ENCODE data around the gene KRT40.
"Not testable (repeated sequence)": the region's sequence is repeated elsewhere in the genome, so short reads cannot be mapped to it uniquely, and the experiment has no call there.

Gene KRT40

DNA sequence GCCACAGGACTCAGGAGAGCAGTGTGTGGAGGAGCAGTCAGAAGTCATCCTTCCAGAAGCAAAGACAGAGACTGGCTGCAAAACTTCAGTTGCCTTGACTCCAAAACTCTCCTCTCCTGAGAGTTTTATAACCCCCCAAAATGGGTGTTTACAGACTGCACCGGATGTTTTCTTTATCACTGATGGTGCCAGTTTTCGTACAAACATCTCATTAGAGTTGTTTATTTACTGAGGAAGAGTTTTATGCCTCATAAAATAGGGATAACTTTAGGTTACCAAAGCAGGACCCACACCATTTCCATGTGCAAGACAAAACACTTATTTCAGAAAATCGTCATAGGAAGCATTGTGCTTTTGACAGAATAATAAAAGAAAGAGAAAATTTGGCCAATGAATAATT, at the start of gene KRT40:
TSS of gene KRT40 (minus strand) at position 101 of the 400 bp plus-strand sequence. CDS start at position 48, 53 bp downstream.
- DNase-seq, result no peak

DNA sequence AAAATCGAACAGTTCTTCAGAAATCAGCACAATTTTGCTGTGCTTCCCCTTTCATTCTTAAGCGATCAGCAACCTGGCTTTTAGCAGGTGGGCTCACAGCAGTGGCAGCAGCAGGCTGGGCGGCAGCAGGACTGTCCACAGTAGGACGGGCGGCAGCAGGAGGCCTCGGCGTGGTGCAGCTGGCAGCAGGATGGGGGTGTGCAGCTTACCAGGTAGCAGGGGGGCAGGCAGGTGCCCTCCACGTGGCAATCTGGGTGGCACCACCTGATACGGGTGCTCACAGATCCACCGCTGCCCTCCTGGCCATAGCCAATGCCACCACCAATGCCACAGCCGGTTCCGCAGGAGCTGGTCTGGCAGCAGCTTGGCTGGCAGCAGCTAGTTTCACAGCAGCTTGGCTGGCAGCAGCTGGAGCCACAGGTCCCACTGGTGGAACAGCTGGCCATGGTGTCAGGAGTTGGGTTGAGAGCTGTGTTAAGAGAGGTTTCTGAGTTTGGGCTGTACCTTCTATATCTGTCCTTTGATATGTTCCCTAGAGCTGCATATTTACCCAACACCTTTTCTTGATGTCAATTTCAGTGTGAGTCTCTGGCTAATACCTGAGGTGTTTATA, 45.6 kb upstream of the KRT40 start, which contains the start of gene KRTAP1-4:
TSS of gene KRTAP1-4 (minus strand) at position 563 of the 613 bp plus-strand sequence. CDS start at position 446, 117 bp downstream.
- no peak for DNase-seq

DNA sequence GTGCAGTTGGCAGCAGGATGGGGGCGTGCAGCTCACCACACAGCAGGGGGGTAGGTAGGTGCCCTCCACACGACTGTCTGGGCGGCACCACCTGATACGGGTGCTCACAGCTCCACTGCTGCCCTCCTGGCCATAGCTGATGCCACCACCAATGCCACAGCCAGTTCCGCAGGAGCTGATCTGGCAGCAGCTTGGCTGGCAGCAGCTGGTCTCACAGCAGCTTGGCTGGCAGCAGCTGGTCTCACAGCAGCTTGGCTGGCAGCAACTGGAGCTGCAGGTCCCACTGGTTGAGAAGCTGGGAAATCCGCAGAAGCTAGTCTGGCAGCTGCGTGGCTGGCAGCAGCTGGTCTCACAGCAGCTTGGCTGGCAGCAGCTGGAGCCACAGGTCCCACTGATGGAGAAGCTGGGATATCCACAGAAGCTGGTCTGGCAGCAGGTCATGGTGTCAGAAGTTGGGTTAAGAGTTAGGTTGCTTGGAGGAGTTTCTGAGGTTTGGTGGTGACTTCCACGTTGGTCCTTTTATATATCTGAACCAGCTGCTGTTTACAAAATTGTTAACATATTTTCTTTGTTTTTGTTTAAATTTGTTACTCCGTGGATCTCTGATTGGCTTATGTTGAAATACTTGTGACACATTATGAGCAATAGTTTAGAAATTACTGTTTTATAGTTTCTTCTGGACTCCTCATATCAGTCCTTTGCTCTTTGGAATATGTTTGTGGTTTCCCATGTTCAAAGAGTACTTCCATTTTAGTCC, 42.8 kb upstream of the KRT40 start, which contains the start of gene KRTAP1-5:
TSS of gene KRTAP1-5 (minus strand) at position 494 of the 757 bp plus-strand sequence. CDS start at position 441, 53 bp downstream.
- DNase-seq, result no peak

DNA sequence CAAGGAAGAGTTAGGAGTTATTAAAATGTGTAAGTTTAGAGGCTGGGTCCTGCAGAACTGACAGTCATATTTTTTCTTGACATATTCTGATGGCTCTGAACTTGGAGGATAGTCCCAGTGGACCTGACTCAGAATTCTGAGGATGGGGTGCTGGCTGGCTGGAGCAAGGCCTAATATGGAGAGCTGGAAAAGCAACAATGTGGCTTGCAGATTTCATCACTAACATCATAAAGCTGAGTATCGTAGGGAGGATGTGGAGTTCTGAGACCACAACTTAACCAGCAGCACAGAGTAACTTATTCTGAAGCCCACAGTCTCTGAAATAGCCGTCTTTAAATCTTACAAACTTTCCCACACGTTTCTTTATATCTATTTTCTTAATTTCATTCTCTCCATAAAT, 40.6 kb upstream of the KRT40 start:
- DNase-seq, result no peak

DNA sequence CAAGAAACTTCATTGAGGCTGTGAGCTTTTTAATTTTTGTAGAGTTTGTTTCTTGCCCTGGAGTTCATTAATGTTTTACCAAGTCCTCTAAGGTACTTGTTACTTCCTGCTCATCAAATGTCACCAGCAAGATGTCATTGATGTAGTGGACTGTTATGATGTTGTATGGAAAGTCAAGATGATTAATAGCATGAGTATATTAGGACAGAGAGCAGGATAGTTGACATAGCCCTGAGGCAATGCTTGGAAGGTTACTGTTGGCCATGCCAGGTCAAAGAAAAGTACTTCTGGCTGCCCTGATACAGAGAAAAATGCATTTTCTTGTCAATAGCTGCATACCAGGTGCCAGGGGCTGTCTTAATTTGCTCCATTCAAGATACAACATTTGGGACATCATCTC, 36.2 kb upstream of the KRT40 start:
- no peak for DNase-seq

DNA sequence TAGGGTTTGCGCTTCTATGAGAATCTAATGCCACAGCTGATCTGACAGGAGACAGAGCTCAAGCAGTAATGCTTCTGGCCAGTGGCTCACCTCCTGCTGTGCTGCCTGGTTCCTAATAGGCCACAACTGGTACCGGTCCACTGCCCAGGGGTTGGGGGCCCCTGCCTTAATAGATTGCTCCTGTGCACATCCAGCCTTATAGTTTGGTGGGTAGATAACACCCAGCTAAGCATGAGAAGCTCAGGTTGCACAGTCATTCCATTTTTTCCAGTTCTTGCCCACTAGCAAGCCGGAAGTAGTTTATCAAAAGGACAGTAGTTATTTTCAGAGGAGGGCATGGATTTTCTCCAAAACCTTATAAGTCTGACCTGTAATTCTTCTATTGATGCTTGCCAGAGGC, 35.3 kb upstream of the KRT40 start:
- DNase-seq, result no peak

DNA sequence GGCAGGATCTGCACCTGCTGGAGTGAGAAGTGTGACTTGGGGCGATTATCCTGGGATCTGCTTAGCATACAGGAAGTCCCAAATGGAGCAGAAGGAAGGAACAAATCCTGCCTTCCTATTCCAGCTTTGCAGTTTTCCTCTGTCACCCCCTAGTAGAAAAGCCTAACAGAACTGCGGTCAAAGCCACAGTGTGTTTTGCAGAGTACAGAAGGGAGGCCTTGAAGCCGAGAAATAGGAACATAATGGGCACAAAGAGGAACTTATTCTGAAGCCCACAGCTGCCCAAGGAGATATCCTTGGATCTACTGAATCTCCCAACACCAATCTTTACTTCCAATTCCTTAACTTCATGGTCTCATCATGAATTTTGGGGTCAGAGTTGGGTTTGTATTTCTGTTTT, 34.4 kb upstream of the KRT40 start:
- peak; percentile 36 for DNase-seq

DNA sequence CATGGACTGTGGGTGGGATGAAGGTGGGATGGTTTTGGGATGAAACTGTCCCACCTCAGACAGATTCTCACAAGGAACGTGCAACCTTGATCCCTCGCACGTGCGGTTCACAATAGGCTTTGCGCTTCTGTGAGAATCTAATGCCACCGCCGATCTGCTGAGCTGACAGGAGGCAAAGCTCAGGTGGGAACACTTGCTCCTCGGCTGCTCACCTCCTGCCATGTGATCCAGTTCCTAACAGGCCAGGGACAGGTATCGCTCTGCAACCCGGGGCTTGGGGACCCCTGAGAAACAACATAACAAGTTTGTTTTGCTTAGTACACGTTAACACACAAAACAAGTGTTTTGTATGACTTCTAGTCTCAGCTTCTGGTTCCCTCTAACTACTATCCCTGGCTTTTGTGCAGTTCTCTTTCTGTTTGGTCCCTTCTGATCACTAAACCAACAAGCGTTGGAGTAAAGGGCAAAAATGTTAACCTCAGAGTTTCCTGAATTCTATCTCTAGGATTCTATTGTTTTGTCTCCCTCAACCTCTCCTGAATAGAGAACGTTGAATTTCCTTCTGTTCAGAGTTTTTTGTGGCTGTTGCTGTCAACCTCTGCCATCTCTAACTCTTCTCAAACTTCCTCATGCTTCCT, 32.6 kb upstream of the KRT40 start:
- no peak for DNase-seq

DNA sequence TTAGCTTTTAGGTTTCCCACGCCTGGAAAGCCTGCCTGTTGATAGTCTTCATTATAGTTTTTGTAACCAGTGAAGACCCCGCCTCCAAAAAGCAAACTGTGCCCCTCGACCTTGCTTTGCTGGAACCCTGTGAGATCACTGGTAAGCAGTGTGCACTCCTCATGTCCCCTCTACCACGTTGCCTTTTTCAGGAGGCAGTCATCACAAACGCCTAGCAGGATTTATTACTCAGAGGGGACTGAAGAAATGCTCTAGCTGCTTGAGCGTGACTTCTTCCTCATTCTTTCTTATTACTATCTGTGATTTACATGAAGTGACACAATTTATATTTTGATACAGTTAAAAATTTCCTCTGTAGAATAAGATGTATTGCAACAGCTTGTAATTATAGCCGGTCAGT, 31.3 kb upstream of the KRT40 start:
- DNase-seq, result no peak

DNA sequence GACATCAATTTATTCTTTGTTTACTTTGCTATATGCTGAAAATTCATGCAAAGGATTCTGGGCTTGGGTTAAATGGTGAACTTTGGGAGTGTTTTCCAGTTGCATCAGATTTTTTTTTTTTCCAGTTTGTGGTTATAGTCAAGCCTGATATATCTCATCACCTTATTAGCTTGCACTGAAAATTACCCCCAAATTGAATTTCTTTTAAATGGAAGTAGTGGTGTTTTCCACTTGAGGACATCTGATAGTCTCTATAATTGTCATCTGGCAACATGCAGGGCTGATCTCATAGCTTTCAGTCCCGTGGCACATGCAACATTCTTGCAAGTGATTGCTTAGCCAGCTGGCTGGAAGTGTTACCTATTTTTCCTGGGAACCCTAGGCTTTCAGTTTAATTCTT, 29.5 kb upstream of the KRT40 start:
- no peak for DNase-seq

DNA sequence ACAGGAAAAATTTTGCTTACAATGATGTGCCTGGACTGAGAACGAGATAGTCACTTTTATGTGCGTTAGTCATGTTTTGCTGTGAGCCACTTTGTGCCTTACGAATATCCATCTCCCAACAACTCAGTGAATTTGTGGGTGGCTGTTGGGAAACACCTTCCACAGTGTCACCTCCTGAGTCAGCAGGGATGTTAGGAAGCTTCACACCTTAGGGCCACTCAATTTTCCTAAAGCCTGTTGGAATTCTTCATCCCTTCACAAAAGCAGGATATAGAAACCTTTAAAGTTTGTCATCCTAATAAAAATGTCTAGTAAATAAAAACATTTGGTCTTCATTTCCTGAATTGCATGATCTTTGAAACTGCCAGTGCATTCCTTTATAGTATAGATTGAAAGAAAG, 29.1 kb upstream of the KRT40 start:
- no peak for DNase-seq

DNA sequence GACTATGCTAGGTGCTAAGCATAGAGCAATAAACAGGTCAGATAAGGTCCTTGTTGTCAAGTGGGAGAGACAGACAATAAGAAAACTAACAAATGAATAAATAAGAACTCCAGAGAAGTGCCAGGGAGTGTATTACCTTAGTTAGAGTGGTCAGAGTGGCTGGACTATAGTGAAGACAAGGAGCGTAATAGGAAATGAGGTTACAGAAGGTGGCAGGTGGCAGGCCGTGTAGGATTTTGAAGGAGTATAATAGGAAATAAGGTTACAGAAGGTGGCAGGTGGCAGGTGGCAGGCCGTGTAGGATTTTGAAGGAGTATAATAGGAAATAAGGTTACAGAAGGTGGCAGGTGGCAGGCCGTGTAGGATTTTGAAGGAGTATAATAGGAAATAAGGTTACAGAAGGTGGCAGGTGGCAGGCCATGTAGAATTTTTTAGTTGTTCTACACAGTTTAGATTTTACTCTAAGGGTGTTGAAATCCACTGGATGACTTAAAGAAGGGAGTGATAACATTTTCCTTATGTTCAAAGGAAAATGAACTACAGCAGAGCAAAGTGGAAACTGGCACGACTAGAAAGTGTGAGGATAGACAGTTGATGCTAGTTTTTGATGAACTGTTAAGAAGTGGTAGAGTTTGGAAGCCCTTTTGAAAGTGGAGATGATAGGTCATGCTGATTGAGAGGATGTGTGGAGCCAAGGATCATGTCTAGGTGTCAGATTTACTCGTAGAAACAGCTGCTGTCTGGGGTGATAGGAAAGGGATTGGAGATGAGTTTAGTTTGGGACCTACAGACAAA, 28.4 kb upstream of the KRT40 start:
- no peak for DNase-seq

DNA sequence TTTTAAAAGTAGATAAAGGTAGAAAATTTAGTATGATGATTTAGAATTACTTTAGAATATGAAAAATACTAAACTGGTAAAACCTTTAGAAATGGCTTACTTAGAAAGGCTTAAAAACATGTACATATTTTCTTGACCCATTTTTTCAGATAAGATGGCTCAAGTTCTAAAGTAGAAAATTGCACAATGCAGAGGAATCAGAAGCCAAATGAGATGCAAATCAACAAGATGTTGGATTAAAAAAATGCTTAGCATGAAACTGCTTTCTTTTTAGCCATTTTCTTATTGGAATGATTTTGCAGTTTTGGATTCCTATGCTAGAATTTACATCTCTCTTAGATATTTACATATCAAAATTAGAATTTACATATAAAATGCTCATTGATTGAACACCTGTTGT, 26.3 kb upstream of the KRT40 start:
- DNase-seq, result no peak

DNA sequence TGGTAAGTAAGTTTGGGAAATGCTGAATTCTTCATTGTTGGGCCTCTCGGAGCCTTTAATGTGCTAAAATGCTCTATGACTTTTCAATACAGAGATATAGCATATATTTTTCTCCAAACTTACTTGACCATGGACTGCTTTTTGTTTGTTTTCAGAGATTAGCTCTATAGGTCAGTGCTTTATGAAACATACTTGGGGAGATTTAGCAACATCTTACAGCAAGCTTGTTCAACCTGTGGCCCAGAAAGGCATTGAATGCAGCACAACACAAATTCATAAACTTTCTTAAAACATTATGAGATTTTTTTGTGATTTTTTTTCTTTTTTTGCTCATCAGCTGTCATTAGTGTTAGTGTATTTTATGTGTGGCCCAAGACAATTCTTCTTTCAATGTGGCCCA, 25.8 kb upstream of the KRT40 start:
- DNase-seq, result no peak

DNA sequence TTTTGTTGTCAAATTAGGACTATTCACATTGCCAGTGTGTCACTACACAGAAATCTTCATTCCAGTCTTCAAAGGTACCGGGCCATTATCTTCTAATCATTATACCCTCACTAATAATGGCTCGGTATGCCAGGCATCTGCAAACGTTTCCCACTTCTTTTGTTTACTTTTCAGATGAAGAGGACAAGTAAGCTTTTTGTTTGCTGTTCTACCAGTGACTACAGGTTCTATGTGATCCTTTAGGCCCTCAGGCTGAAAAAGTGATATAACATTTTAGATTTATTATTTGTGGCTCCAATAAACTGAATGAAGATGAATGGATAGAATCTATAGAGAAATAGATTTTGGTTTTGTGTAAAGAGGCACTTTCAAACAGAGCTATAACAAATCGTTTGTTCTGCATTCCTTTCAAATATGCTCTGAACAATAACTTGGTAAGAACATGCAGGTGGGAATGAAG, 25.2 kb upstream of the KRT40 start:
- DNase-seq, result no peak

DNA sequence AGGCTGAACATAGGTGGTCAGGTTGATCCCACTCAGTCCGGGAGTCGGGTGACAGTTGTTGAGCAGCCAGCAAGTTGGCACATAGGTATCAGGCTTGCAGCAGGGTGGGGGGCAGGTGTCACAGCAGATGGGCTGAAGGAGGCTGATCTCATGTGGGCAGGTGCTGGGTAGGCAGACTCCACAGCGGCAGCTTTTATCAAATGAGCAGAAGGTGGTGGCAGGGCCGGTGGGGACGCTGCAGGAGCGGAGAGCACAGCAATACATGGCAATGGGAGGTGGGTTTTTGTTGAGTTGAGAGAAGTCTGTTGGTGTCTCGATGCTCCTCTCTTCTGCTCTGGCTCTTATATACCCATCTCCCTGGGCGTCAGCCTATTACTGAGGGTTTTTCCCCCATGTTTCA, 24.7 kb upstream of the KRT40 start, which contains the start of gene KRTAP3-1:
TSS of gene KRTAP3-1 (minus strand) at position 318 of the 400 bp plus-strand sequence. CDS start at position 264, 54 bp downstream.
- DNase-seq, result no peak

DNA sequence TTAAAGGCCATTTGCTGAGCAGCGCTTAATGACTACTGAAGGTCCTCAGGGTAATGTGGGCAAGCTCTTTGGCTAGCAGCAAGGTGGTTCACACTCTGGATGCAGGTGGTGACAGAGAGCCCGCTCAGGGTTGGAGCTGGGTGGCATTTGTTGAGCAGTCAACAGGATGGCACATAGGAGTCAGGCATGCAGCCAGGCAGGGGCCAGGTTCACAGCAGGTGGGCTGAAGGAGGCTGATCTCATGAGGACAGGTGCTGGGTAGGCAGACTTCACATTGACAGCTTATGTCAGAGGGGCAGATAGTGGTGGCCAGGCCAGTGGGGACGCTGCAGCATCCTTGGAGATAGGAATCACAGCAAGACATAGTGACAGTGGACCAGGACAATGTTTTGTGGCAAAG, 20.3 kb upstream of the KRT40 start:
- no peak for DNase-seq

DNA sequence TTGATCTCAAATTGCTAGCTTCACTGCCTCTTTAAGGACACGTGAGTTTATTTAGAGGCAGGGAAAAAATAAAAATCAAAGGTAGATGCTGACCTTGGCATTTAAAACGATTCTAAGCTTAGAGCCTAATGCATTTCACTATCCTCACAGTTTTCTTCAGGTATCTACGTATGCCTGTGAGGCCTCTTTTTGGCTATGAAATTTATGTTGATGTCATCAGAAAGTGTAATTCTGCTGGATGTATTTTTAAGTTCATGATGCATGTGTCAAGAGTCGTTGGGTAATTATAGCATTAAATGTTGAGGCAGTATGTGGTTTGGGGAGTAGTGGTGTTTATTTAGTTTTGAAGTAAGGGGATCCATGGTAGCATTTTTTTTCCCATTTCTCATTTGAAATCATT, 19.8 kb upstream of the KRT40 start:
- no peak for DNase-seq

DNA sequence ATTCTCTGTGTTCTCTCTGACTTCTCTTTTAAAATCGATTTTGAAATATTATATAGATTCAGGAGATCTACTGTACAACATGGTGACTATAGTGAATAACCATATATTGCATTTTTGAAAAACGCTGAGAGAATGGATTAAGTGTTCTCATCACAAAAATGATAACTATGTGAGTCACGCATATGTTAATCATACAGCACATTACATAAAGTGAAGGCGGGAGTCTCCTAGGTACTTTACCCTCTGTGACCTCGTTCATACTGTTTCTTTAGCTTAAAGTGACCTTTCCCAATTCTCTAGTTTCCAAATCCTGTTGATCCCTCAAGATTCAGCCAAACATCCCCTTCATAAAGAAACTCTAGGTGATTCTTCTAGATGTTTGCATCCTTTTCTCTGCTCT, 18.7 kb upstream of the KRT40 start:
- no peak for DNase-seq

DNA sequence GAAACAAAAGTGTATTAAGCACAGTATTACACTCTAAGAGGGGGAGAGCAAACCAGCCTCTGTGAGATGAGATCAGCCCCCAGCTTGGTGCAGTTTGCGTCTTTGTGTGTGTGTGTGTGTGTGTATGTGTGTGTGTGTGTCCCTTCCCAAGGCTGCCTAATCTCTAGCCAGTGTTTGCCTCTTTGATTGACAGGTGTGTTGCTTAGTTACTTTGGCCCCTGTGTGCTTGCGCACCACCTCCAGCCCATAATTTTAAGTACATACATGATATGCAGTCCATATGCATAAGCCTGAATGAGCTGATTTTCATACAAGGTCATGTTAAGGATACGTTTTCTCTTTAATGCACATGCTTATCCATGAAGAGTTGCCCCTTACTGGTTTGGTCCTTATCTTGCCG, 17.7 kb upstream of the KRT40 start:
- no peak for DNase-seq

DNA sequence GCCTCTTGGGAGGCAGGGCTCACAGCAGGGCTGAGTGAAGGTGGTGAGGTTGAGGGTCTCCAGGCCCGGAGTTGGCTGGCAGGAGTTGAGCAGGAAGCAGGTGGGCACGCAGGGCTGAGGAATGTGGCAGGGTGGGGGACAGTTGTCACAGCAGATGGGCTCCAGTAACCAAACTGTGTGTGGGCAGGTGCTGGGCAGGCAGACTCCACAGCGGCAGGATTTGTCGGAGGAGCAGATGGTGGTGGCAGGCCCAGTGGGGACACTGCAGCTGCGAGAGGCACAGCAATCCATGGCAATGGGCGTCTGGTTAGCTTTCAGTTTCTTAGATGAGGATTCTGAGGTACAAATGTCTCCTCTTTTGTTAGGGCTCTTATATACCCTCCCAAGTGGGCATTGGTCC, 15.4 kb upstream of the KRT40 start, which contains the start of gene KRTAP3-2:
TSS of gene KRTAP3-2 (minus strand) at position 344 of the 400 bp plus-strand sequence. CDS start at position 291, 53 bp downstream.
- not testable (repeated sequence) for DNase-seq

DNA sequence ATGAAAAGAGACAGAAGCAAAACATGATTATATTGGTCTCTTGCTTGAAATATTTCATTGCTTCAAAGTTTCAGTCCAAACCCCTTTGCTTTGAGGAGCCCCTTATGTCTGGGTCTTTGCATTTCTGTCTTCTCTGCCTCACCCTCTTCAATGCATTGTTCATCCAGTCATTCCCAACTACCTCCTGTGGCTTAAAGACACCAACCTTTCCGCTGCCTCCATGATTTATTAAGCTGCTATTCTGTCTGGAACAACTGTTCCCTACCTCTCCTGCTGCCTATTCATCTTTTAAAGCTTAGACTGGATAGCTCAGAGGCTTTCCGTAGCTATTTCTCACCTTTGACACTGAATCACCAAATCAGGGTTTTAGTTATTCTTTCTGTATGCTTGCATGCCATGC, 13.2 kb upstream of the KRT40 start:
- DNase-seq, result no peak

DNA sequence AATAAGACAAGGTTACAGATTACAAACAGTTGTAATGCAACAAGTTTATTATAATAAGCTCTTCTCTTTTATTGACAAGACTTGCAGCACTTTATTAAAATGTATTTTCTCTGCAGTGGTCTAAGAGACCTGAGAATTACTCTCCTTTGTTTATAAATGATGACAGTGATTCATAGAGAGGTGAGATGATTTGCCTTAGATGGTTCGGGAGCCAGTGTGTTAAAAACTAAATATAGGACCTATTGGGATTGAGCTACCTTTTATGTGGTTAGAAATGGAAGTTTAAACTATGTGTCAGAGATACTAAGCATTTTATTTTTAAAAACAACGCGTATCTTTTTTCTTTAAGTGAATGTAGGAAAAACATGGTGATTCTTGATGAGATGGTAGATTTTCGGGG, 12.7 kb upstream of the KRT40 start:
- DNase-seq, result no peak

Data from GDM1 (cell line).